ENCODE measurements around the gene STRN3. TPM values are rescaled to one million over a fixed set of nuclear protein-coding genes. Genes with fewer than 3 reads are reported as not detected.
"Not testable (repeated sequence)": the region's sequence is repeated elsewhere in the genome, so short reads cannot be mapped to it uniquely, and the experiment has no call there.

The STRN3 gene
- total and polyA plus RNA-seq, 5 donors from 2014 or later = 3.5 to 27.1 (median 4.4) TPM

- Histone ChIP-seq H3K9me3 (ENCODE audit: control insufficient read depth in 2 of 2, low read length in 2 of 2) (no peaks in the 10 kb centered on the region), H3K4me1 (ENCODE audit: control insufficient read depth, insufficient read depth, low read length, poor library complexity, severe bottlenecking) (no peaks in the 10 kb centered on the region), H3K4me3 (ENCODE audit: low read depth, low read length) (no peak overlapping the region), H3K27me3 (ENCODE audit: control insufficient read depth, insufficient read depth, low read length) (no peaks in the 10 kb centered on the region), H3K36me3 (ENCODE audit: control insufficient read depth, insufficient read depth, low read length) (peaks cover 35% of the 10 kb centered on the region), H3K27ac (ENCODE audit: insufficient read depth, low read length, poor library complexity, severe bottlenecking) (no peak overlapping the region)
- ATAC-seq (ENCODE audit: low read depth in 2 of 2) = no peak
- Mint-ChIP-seq H3K9me3 (no peaks in the 10 kb centered on the region), H3K36me3 (peaks cover 47% of the 10 kb centered on the region), H3K27me3 (no peaks in the 10 kb centered on the region), H3K4me1 (peaks cover 0 to 13% (median 3%) of the 10 kb centered on the region in 4 donors), H3K4me3 (no peak overlapping the region), H3K27ac (peak overlapping the region in 1 of 3 donors; percentile 39)
- DNase-seq = no peak
Measured at GRCh38 chr14:30940886-30941285, 85.3 kb downstream of the STRN3 start.

GRCh38 chr14:30938617-30939016 lies 87.6 kb downstream of the STRN3 start:
- H3K4me1 ChIP-seq (ENCODE audit: control insufficient read depth, insufficient read depth, low read length, poor library complexity, severe bottlenecking) = no peaks in the 10 kb centered on the region
- no peaks in the 10 kb centered on the region for H3K27me3 ChIP-seq (ENCODE audit: control insufficient read depth, insufficient read depth, low read length)
- H3K9me3 ChIP-seq (ENCODE audit: control insufficient read depth in 2 of 2, low read length in 2 of 2) = no peaks in the 10 kb centered on the region
- Mint-ChIP-seq H3K4me3 (no peak overlapping the region), H3K27ac (peak overlapping the region in 1 of 3 donors; percentile 20), H3K9me3 (no peaks in the 10 kb centered on the region), H3K4me1 (peaks cover 4 to 13% (median 6%) of the 10 kb centered on the region in 4 donors), H3K36me3 (peaks cover 48% of the 10 kb centered on the region), H3K27me3 (no peaks in the 10 kb centered on the region)
- DNase-seq (no peak), ATAC-seq (ENCODE audit: low read depth in 2 of 2) (no peak)
- no peak overlapping the region for H3K27ac ChIP-seq (ENCODE audit: insufficient read depth, low read length, poor library complexity, severe bottlenecking)
- no peak overlapping the region for H3K4me3 ChIP-seq (ENCODE audit: low read depth, low read length)
- H3K36me3 ChIP-seq (ENCODE audit: control insufficient read depth, insufficient read depth, low read length) = peaks cover 30% of the 10 kb centered on the region

GRCh38 chr14:30935445-30935844 lies 90.7 kb downstream of the STRN3 start:
- H3K27me3 ChIP-seq (ENCODE audit: control insufficient read depth, insufficient read depth, low read length) = no peaks in the 10 kb centered on the region
- no peak overlapping the region for H3K27ac ChIP-seq (ENCODE audit: insufficient read depth, low read length, poor library complexity, severe bottlenecking)
- DNase-seq (no peak), ATAC-seq (ENCODE audit: low read depth in 2 of 2) (no peak)
- H3K9me3 ChIP-seq (ENCODE audit: control insufficient read depth in 2 of 2, low read length in 2 of 2) = no peaks in the 10 kb centered on the region
- H3K36me3 Mint-ChIP-seq = peaks cover 29% of the 10 kb centered on the region
- H3K36me3 ChIP-seq (ENCODE audit: control insufficient read depth, insufficient read depth, low read length) = peaks cover 40% of the 10 kb centered on the region
- H3K4me3 ChIP-seq (ENCODE audit: low read depth, low read length) = no peak overlapping the region
- no peaks in the 10 kb centered on the region for H3K9me3 Mint-ChIP-seq
- H3K27me3 Mint-ChIP-seq = no peaks in the 10 kb centered on the region
- H3K4me3 Mint-ChIP-seq = no peak overlapping the region
- H3K27ac Mint-ChIP-seq = no peak overlapping the region
- H3K4me1 Mint-ChIP-seq = peaks cover 4 to 6% (median 5%) of the 10 kb centered on the region in 4 donors
- no peaks in the 10 kb centered on the region for H3K4me1 ChIP-seq (ENCODE audit: control insufficient read depth, insufficient read depth, low read length, poor library complexity, severe bottlenecking)

- not testable (repeated sequence) for H3K27me3 Mint-ChIP-seq; H3K9me3 Mint-ChIP-seq; H3K4me1 ChIP-seq (ENCODE audit: control insufficient read depth, insufficient read depth, low read length, poor library complexity, severe bottlenecking); ATAC-seq (ENCODE audit: low read depth in 2 of 2); H3K9me3 ChIP-seq (ENCODE audit: control insufficient read depth in 2 of 2, low read length in 2 of 2); H3K27ac Mint-ChIP-seq; H3K4me3 Mint-ChIP-seq; H3K27me3 ChIP-seq (ENCODE audit: control insufficient read depth, insufficient read depth, low read length); H3K4me3 ChIP-seq (ENCODE audit: low read depth, low read length); H3K27ac ChIP-seq (ENCODE audit: insufficient read depth, low read length, poor library complexity, severe bottlenecking); H3K4me1 Mint-ChIP-seq; DNase-seq
- H3K36me3 Mint-ChIP-seq = peaks cover 18% of the 10 kb centered on the region
- H3K36me3 ChIP-seq (ENCODE audit: control insufficient read depth, insufficient read depth, low read length) = peaks cover 38% of the 10 kb centered on the region
Measured at GRCh38 chr14:30933937-30934336, 92.2 kb downstream of the STRN3 start.

- Mint-ChIP-seq H3K4me1 (peaks cover 0 to 5% (median 0%) of the 10 kb centered on the region in 4 donors), H3K4me3 (no peak overlapping the region), H3K27ac (peak overlapping the region in 1 of 3 donors; percentile 27), H3K27me3 (no peaks in the 10 kb centered on the region), H3K36me3 (peaks cover 20% of the 10 kb centered on the region), H3K9me3 (no peaks in the 10 kb centered on the region)
- H3K27ac ChIP-seq (ENCODE audit: insufficient read depth, low read length, poor library complexity, severe bottlenecking) = no peak overlapping the region
- ATAC-seq (ENCODE audit: low read depth in 2 of 2) (no peak), DNase-seq (no peak)
- H3K4me3 ChIP-seq (ENCODE audit: low read depth, low read length) = no peak overlapping the region
- H3K36me3 ChIP-seq (ENCODE audit: control insufficient read depth, insufficient read depth, low read length) = peaks cover 15% of the 10 kb centered on the region
- H3K27me3 ChIP-seq (ENCODE audit: control insufficient read depth, insufficient read depth, low read length) = no peaks in the 10 kb centered on the region
- H3K9me3 ChIP-seq (ENCODE audit: control insufficient read depth in 2 of 2, low read length in 2 of 2) = no peaks in the 10 kb centered on the region
- no peaks in the 10 kb centered on the region for H3K4me1 ChIP-seq (ENCODE audit: control insufficient read depth, insufficient read depth, low read length, poor library complexity, severe bottlenecking)
Measured at GRCh38 chr14:30928462-30928861, 97.7 kb downstream of the STRN3 start.

- H3K4me1 Mint-ChIP-seq = peaks cover 0 to 16% (median 9%) of the 10 kb centered on the region in 4 donors
- no peak overlapping the region for H3K4me3 Mint-ChIP-seq
- H3K27me3 ChIP-seq (ENCODE audit: control insufficient read depth, insufficient read depth, low read length) = no peaks in the 10 kb centered on the region
- peaks cover 7% of the 10 kb centered on the region for H3K36me3 ChIP-seq (ENCODE audit: control insufficient read depth, insufficient read depth, low read length)
- no peaks in the 10 kb centered on the region for H3K9me3 ChIP-seq (ENCODE audit: control insufficient read depth in 2 of 2, low read length in 2 of 2)
- peaks cover 28% of the 10 kb centered on the region for H3K36me3 Mint-ChIP-seq
- ATAC-seq (ENCODE audit: low read depth in 2 of 2) = no peak
- no peak for DNase-seq
- H3K4me1 ChIP-seq (ENCODE audit: control insufficient read depth, insufficient read depth, low read length, poor library complexity, severe bottlenecking) = no peaks in the 10 kb centered on the region
- no peak overlapping the region for H3K27ac ChIP-seq (ENCODE audit: insufficient read depth, low read length, poor library complexity, severe bottlenecking)
- no peaks in the 10 kb centered on the region for H3K9me3 Mint-ChIP-seq
- H3K27me3 Mint-ChIP-seq = no peaks in the 10 kb centered on the region
- H3K27ac Mint-ChIP-seq = no peak overlapping the region
- no peak overlapping the region for H3K4me3 ChIP-seq (ENCODE audit: low read depth, low read length)
Measured at GRCh38 chr14:30925254-30925653, 100.9 kb downstream of the STRN3 start.

- Mint-ChIP-seq H3K4me1 (peaks cover 0 to 28% (median 10%) of the 10 kb centered on the region in 4 donors), H3K9me3 (no peaks in the 10 kb centered on the region), H3K27ac (no peak overlapping the region), H3K27me3 (no peaks in the 10 kb centered on the region), H3K4me3 (no peak overlapping the region), H3K36me3 (peaks cover 32% of the 10 kb centered on the region)
- no peak overlapping the region for H3K27ac ChIP-seq (ENCODE audit: insufficient read depth, low read length, poor library complexity, severe bottlenecking)
- H3K36me3 ChIP-seq (ENCODE audit: control insufficient read depth, insufficient read depth, low read length) = peaks cover 7% of the 10 kb centered on the region
- no peak overlapping the region for H3K4me3 ChIP-seq (ENCODE audit: low read depth, low read length)
- H3K9me3 ChIP-seq (ENCODE audit: control insufficient read depth in 2 of 2, low read length in 2 of 2) = no peaks in the 10 kb centered on the region
- no peaks in the 10 kb centered on the region for H3K27me3 ChIP-seq (ENCODE audit: control insufficient read depth, insufficient read depth, low read length)
- DNase-seq (no peak), ATAC-seq (ENCODE audit: low read depth in 2 of 2) (no peak)
- no peaks in the 10 kb centered on the region for H3K4me1 ChIP-seq (ENCODE audit: control insufficient read depth, insufficient read depth, low read length, poor library complexity, severe bottlenecking)
Measured at GRCh38 chr14:30921788-30922187, 104.4 kb downstream of the STRN3 start.

GRCh38 chr14:30921305-30921704 lies 104.9 kb downstream of the STRN3 start:
- ATAC-seq (ENCODE audit: low read depth in 2 of 2) = no peak
- H3K9me3 ChIP-seq (ENCODE audit: control insufficient read depth in 2 of 2, low read length in 2 of 2) = no peaks in the 10 kb centered on the region
- H3K4me3 ChIP-seq (ENCODE audit: low read depth, low read length) = no peak overlapping the region
- no peak overlapping the region for H3K27ac ChIP-seq (ENCODE audit: insufficient read depth, low read length, poor library complexity, severe bottlenecking)
- peaks cover 32% of the 10 kb centered on the region for H3K36me3 Mint-ChIP-seq
- no peak for DNase-seq
- H3K4me3 Mint-ChIP-seq = no peak overlapping the region
- peaks cover 7% of the 10 kb centered on the region for H3K36me3 ChIP-seq (ENCODE audit: control insufficient read depth, insufficient read depth, low read length)
- H3K9me3 Mint-ChIP-seq = no peaks in the 10 kb centered on the region
- H3K27ac Mint-ChIP-seq = no peak overlapping the region
- H3K4me1 Mint-ChIP-seq = peaks cover 0 to 29% (median 10%) of the 10 kb centered on the region in 4 donors
- no peaks in the 10 kb centered on the region for H3K27me3 ChIP-seq (ENCODE audit: control insufficient read depth, insufficient read depth, low read length)
- no peaks in the 10 kb centered on the region for H3K4me1 ChIP-seq (ENCODE audit: control insufficient read depth, insufficient read depth, low read length, poor library complexity, severe bottlenecking)
- H3K27me3 Mint-ChIP-seq = no peaks in the 10 kb centered on the region

Measured in CD4-positive, CD25-positive, alpha-beta regulatory T cell (primary cell).